HFF-Myc (cell line): ENCODE data around the gene NLRP3.
"Not testable (repeated sequence)": the region's sequence is repeated elsewhere in the genome, so short reads cannot be mapped to it uniquely, and the experiment has no call there.

Experiments
- DNase-seq: peaks from one replicate; pipeline ENCODE4 v3.0.0-alpha.2; 2011; ENCODE audit warnings: low read depth; ENCODE audit errors: extremely low read depth
- H3K4me3 ChIP-seq: replicated peaks from 2 replicates; pipeline ENCODE4 v1.5.1; 2011; ENCODE audit warnings: low read depth, mild to moderate bottlenecking, control low read depth, low read length
- TF ChIP-seq, protein P1 (sequence below): IDR thresholded peaks from 2 replicates; pipeline ENCODE4 v1.5.1; 2012; ENCODE audit warnings: mild to moderate bottlenecking, low read depth, low read length, control low read depth; ENCODE audit errors: missing control alignments

NLRP3 gene

DNA sequence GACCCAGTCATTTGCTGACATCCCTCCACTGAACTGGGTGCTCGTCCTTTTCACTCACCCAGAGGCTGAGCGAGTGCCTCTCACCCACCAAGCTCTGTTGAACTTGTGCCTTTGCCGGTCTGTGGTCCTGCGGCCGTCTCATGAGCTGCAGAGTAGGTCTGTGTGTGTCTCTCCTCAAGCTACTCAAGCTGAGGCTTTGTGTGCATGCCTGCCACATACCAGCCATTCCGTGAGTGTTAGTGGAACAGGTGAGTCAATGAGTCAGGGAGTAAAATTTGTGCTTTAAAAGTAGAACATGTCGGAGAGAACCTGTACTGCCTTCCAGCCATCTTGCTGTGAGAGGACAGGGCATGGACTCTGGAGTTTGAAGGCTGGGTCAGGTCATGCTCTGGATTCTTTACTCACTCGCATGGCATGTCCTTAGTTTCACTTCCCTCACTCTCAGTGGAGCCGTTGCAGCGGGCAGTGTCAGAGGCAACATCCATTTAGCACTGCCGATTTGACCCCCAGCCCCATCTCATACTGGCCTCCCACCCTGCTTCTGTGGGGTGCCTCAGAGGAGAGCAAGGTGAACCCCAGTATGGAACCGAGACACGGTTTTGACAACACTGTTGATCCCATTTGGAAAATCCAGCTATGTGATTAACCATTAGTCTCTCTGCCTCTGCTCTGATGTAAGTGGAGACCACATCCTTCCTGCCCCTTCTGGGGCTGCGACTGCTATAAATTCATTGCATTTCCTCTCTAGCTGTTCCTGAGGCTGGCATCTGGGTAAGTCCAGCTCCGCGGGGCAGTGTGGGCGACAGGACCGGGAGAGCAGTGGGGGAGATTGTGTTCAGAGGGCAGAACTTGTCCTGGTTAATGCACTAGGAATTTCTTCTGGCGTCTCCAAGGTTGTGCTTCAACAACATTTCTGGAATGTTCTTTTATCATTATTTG, at the start of gene NLRP3:
TSS of gene NLRP3 (plus strand) at position 751 of the 939 bp plus-strand sequence. CDS start 2,628 bp downstream, outside the sequence.
- DNase-seq = no peak
- no peak within 1 kb of the TSS for H3K4me3 ChIP-seq
- TF ChIP-seq, protein P1, sequence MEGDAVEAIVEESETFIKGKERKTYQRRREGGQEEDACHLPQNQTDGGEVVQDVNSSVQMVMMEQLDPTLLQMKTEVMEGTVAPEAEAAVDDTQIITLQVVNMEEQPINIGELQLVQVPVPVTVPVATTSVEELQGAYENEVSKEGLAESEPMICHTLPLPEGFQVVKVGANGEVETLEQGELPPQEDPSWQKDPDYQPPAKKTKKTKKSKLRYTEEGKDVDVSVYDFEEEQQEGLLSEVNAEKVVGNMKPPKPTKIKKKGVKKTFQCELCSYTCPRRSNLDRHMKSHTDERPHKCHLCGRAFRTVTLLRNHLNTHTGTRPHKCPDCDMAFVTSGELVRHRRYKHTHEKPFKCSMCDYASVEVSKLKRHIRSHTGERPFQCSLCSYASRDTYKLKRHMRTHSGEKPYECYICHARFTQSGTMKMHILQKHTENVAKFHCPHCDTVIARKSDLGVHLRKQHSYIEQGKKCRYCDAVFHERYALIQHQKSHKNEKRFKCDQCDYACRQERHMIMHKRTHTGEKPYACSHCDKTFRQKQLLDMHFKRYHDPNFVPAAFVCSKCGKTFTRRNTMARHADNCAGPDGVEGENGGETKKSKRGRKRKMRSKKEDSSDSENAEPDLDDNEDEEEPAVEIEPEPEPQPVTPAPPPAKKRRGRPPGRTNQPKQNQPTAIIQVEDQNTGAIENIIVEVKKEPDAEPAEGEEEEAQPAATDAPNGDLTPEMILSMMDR = no peak

DNA sequence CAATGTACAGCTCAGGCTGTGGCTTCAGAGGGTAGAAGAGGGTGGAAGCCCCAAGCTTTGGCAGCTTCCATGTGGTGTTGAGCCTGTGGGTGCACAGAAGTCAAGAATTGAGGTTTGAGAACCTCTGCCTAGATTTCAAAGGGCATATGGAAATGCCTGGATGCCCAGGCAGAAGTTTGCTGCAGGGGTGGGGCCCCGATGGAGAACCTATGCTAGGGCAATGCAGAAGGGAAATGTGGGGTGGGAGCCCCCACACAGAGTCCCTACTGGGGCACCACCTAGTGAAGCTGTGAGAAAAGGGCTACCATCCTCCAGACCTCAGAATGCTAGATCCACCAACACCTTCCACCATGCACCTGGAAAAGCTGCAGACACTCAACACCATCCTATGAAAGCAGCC, 49.6 kb upstream of the NLRP3 start:
- not testable (repeated sequence) for DNase-seq, H3K4me3 ChIP-seq

DNA sequence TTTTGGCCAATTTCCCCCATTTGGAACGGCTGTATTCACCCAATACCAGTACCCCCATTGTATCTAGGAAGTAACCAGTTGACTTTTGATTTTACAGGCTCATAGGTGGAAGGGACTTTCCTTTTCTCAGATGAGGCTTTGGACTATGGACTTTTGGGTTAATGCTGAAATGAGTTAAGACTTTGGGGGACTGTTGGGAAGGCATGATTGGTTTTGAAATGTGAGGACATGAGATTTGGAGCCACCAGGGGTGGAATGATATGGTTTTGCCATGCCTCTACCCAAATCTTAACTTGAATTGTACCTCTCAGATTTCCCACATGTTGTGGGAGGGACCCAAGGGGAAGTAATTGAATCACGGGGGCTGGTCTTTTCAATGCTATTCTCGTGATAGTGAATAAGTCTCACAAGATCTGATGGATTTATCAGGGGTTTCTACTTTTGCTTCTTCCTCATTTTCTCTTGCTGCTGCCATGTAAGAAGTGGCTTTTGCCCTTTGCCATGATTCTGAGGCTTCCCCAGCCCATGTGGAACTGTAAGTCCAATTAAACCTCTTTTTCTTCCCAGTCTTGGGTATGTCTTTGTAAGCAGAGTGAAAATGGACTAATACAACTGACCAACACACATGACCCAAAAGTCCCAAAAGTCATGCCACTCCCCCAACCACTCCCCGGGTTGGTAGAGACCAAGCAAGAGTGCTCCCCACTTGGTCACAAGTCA, 48.9 kb upstream of the NLRP3 start:
- TF ChIP-seq, protein P1 = no peak
- no peak overlapping the region for H3K4me3 ChIP-seq
- DNase-seq = no peak

DNA sequence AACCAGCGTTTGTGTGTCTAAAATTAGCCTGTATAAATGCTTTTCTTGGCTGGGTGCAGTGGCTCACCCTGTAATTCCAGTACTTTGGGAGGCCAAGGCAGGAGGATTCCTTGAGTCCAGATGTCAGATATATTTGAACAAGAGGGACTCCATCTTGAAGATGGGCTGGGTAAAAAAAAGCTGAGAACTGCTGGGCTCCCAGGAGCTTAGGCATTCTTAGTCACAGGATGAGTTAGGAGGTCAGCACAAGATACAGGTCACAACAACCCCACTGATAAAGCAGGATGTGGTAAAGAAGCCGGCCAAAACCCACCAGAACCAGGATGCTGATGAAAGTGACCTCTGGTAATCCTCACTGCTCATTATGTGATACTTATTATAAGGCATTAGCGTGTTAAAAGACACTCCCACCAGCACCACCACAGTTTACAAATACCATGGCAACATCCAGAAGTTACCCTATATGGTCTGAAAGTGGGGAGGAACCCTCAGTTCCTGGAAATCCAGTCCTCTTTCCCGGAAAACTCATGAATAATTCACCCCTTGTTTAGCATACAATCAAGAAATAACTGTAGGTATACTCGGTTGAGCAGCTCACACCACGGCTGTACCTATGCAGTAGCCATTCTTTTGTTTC, 48.1 kb upstream of the NLRP3 start:
- no peak for DNase-seq
- H3K4me3 ChIP-seq = no peak overlapping the region
- TF ChIP-seq, protein P1 = no peak

DNA sequence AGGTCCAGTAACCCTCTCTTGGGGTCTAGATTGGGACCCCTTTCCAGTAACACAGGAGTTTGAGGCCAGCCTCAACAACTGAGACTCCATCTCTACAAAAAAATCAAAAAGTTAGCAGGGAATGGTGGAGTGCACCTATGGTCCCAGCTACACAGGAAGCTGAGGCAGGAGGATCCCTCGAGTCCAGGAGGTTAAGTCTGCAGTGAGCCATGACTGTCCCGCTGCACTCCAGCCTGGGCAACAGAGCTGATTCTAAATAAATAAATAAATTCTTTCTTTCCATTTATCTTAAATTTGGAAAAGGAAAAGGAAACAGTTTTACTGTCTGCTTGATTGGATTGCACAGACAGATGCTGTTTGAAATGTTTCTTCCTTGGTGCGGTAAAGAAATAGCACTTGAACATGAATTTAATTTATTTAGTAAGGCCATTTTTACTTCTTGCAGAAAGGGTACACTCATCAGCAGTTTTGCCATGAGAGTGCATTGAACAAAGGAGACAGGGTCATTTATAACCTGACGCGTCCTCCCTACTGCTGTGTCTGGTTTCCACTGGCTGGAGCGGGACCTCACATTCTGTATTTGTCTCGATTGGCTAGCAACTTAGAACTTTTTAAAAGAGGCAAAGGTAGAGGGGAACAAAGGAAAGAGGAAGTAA, 47.4 kb upstream of the NLRP3 start:
- no peak overlapping the region for H3K4me3 ChIP-seq
- TF ChIP-seq, protein P1 = no peak
- no peak for DNase-seq

DNA sequence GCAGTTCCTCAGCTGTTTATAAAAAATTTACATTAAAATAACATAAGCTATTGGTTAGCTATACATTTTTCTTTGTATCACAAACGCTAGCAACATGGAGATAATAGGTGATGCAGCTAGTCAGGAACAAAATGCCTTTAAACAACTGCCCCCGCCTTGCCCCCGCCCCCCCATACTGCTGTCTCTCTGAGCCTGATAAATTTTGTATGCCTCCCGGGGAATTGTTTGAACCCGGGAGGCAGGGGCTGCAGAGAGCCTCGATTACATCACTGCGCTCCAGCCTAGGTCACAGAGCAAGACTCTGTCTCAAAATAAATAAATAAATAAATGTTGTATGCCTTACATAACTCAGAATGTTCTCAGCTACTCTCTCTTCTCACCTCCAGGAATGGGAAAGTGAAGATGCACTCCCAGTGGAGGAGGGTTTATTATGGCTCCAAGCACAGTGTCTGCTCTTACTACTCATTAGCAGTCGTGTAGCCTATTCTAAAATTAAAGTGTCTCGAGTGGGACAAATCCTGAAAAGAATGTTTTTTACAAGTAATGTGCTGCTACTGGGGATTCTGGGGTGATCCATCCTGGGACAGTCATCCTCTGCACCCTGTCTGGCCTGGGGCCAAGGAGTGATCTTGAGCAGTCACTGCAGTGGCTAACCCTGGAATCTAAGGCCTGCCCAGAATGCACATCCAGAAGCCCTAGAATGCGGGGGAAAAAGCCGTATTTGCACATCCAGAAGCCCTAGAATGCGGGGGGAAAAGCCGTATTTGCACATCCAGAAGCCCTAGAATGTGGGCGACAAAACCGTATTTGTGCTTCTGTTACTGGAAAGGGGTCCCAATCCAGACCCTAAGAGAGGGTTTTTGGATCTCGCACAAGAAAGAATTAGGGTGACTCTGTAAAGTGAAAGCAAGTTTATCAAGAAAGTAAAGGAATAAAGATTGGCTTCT, 44.9 kb upstream of the NLRP3 start:
- TF ChIP-seq, protein P1 = no peak
- no peak for DNase-seq
- no peak overlapping the region for H3K4me3 ChIP-seq
